ENCODE data around the gene ZNF362. TPM values are rescaled to one million over a fixed set of nuclear protein-coding genes. Genes with fewer than 3 reads are reported as not detected.

The ZNF362 gene
- total and polyA plus RNA-seq, 7 donors, result 6.5 to 20.9 (median 15.2) TPM

DNA sequence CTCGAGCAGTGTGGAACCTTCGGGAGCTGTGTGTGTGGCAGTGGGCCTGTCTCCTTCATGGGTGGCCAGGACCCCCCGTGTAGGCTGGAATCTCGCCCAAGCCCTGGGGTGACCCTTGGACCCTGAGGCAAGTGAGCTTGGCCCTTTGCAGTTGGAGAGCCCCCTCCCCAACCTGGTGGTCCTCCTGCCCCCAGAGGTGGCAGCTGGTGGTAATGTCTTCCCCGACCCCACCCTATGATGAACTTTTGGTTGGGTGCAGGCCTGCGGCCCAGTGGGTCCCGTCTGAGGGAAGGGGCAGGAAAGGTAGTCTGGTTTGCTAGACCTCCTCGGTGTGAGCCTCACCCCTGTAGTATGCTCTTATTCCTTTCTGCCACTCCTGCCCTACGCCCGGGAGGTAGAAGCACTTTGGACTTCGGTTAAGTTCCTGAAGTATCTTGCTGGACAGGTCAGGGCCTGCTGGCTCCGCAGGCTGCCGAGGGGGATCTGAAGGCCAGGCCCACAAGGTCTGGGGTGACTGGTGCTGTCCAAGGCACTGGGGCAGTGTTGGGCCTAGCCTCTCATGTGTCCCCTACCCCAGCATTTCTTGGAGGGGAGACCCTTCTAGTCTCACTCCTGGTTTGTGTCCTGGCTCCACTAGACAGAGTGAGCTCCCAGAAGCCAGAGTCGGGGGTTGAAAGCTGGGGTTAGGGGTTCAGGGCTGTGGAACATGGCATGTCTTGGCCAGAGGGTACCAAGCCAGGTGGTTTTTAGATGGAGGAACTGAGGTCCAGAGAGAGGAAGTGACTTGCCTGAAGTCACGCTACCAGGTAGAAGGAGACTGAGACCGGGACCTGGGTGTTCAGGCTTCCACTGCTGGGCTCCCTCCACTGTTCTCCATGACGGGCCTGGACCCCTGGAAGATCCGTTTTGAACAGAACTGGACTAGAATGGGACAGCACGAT lies 1.8 kb downstream of the ZNF362 start:
- TF ChIP-seq CTCF (IDR thresholded peaks at IDR 0.05), result no peak
- no peaks in the 10 kb centered on the region for H3K36me3 ChIP-seq (ENCODE audit: insufficient read depth in 1 of 2, low read depth in 1 of 2)
- intact Hi-C loops (cut with DNase I), result loop anchor here in 1 of 2 donors (5.0 kb wide), 1 partner anchor 76 kb away; the partner anchor contains the start of gene TRIM62
- H3K4me1 ChIP-seq, result peaks cover 40% of the 10 kb centered on the region
- no peaks in the 10 kb centered on the region for H3K27me3 ChIP-seq (ENCODE audit: insufficient read depth in 3 of 3, low read length in 2 of 3)
- peak overlapping the region; percentile 81 for H3K4me3 ChIP-seq
- H3K27ac ChIP-seq, result peak overlapping the region; percentile 72
- DNase-seq (no peak), ATAC-seq (no peak)
- 37 to 45% (median 42%) methylated on average over 19 of the region's 19 CpGs for WGBS, 3 donors
- no peaks in the 10 kb centered on the region for H3K9me3 ChIP-seq

- H3K4me3 ChIP-seq, result no peak overlapping the region
- 75 to 85% (median 85%) methylated on average over 2 of the region's 2 CpGs for WGBS, 3 donors
- no peaks in the 10 kb centered on the region for H3K9me3 ChIP-seq
- no peak for TF ChIP-seq CTCF (IDR thresholded peaks at IDR 0.05)
- no peak for DNase-seq
- H3K36me3 ChIP-seq (ENCODE audit: insufficient read depth in 1 of 2, low read depth in 1 of 2), result no peaks in the 10 kb centered on the region
- H3K4me1 ChIP-seq, result peaks cover 40% of the 10 kb centered on the region
- H3K27ac ChIP-seq, result no peak overlapping the region
- ATAC-seq, result no peak
- intact Hi-C loops (cut with DNase I), result loop anchor here in 1 of 2 donors (5.0 kb wide), 1 partner anchor 77 kb away; the partner anchor contains the start of gene TRIM62
- no peaks in the 10 kb centered on the region for H3K27me3 ChIP-seq (ENCODE audit: insufficient read depth in 3 of 3, low read length in 2 of 3)
Observed at GRCh38 chr1:33258788-33259274, 2.5 kb downstream of the ZNF362 start.

GRCh38 chr1:33259879-33260278 lies 3.6 kb downstream of the ZNF362 start:
- no peak for DNase-seq
- intact Hi-C loops (cut with DNase I), result loop anchor here in 1 of 2 donors (5.0 kb wide), 1 partner anchor 78 kb away; the partner anchor contains the start of gene TRIM62
- WGBS, 3 donors, result 85 to 92% (median 85%) methylated on average over 3 of the region's 3 CpGs
- Histone ChIP-seq H3K4me3 (no peak overlapping the region), H3K4me1 (peaks cover 40% of the 10 kb centered on the region), H3K27me3 (ENCODE audit: insufficient read depth in 3 of 3, low read length in 2 of 3) (no peaks in the 10 kb centered on the region), H3K9me3 (no peaks in the 10 kb centered on the region), H3K36me3 (ENCODE audit: insufficient read depth in 1 of 2, low read depth in 1 of 2) (no peaks in the 10 kb centered on the region), H3K27ac (no peak overlapping the region)
- no peak for ATAC-seq
- TF ChIP-seq CTCF (IDR thresholded peaks at IDR 0.05), result no peak

DNA sequence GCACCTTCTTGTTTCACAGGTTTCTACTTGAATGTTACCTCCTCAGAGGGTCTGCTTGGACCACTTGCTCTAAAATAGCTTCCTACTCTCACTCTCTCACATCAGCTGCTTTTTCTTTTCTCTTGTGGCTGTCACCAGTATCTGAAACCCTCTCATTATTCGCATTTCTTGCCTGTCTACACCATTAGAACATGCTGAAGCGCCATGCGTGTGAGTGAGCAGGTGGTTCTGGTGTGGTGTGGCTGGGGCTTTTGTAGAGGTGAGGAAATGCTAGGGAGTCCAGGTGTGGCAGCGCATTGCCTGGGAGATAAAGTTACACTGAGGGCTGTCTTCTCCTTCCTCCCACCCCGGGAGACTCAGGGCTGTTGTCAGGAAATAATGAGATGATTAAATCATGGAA lies 4.1 kb downstream of the ZNF362 start:
- TF ChIP-seq CTCF (IDR thresholded peaks at IDR 0.05), result no peak
- Histone ChIP-seq H3K27me3 (ENCODE audit: insufficient read depth in 3 of 3, low read length in 2 of 3) (no peaks in the 10 kb centered on the region), H3K4me1 (peaks cover 42% of the 10 kb centered on the region), H3K27ac (no peak overlapping the region), H3K4me3 (no peak overlapping the region), H3K36me3 (ENCODE audit: insufficient read depth in 1 of 2, low read depth in 1 of 2) (no peaks in the 10 kb centered on the region), H3K9me3 (no peaks in the 10 kb centered on the region)
- intact Hi-C loops (cut with DNase I), result no loop called here
- no peak for ATAC-seq
- WGBS, 3 donors, result 70 to 79% (median 71%) methylated on average over 5 of the region's 5 CpGs
- DNase-seq, result no peak

Data from psoas muscle (tissue), 8 donors.